Peyer's patch (tissue), 4 donors: ENCODE data around the gene KRT1.

Experiments
- CTCF ChIP-seq, 6 experiments: fragments of 450-650 bp in 4 of 6; fragments of 200-600 bp in 2 of 6; sonication (generic) in 1 of 6; IDR thresholded peaks; one replicate each; pipeline ENCODE4 v1.5.1; 2017 to 2019; ENCODE audit warnings: antibody characterized with exemption in 6 of 6, mild to moderate bottlenecking in 3 of 6, moderate library complexity in 1 of 6
- POLR2A ChIP-seq, 2 donors: fragments of 450-650 bp; IDR thresholded peaks; one replicate each; pipeline ENCODE4 v1.5.1; 2017; ENCODE audit warnings: antibody characterized with exemption in 2 of 2, mild to moderate bottlenecking in 2 of 2, moderate library complexity in 2 of 2

- TF ChIP-seq CTCF (IDR thresholded peaks at IDR 0.05) (no peak), POLR2A (IDR thresholded peaks at IDR 0.05) (no peak)
Measured at GRCh38 chr12:52656616-52657015, 23.6 kb downstream of the KRT1 start.
